Measurements from ENCODE around the gene GSG1L.
A peak's percentile ranks its signal among the peaks of the same experiment; 100 is the strongest.

Gene GSG1L

DNA sequence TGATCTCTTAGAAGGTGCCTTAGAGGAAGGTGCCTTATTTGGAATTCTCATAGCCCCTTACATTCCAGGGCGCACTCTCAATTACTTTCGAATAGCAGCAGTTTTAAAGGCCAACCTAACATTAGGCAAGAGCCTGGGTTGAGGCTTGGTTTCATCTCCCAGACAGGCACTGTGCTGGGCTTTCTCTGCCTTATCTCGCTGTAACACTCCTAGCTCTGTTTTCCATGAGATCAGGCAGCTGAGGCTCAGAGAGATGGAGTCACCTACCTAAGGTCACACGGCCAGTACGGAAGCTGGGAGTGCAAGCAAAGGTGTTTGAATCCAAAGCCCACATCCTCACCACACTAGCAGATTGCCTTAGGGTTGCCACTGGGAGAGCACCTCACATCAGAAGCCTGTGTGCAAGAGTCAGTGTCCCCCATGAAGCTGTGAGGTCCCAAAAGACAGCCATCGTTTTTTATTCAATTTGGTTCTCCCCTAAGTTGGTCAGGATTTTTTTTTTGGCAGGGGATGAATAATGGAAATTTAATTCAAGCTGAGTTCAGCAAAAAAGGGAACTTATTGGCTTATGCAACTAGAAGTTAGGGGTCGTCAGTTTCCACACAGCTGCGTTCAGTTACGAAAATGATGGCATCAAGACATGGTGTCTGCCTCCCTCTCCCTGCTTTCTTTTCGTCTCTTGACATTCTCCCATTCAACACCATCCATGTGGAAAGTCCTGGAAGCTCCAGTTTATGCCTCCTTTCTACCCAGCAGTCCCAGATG lies 307.1 kb downstream of the GSG1L start:
- DNase-seq (ENCODE audit: insufficient read length, low spot score): no peak
- no peak for FAIRE-seq
- no peak for TF ChIP-seq POLR2AphosphoS5 (IDR thresholded peaks at IDR 0.05; ENCODE audit: low read depth, low read length)

DNA sequence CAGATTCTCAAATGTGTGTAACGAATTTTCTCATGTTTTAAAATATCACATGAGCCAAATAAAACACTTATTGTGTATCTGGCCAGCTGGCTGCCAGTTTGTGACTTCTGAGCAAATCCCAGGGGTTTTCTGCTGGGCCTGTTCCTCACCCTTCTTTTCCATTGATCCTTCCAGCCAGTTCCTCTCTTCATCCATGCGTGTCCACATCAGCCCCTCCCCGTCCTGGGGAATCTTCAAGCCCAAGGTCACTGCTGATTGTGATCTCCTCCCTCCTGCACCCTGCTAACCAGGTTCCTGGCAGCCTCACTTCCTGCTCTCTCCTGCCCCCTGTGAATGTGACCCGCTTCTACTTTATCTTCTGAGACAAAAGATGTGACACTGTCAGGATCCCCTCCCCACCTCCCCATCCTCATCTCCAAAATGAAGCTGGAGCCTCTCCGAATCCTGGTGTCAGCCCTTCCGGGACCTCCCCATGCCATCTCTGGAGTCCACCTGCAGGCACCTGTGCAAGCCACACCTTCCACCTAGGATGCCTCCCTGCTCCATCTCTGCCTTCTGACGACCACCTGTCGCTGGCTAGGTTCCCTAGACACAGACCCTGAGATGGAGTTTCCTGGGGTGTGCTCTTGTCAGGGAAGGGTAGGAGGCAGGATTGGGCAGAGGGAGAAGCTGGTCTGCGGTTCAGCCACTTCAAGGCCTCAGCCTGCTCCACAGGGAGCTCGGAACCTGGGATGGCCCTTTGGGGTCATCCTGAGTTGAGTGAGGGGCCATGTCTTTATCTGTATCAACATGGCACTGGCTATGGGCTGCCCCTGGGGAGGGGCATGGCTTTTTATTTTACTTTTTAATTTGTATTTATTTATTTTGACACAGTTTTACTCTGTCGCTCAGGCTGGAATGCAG lies 308.5 kb downstream of the GSG1L start:
- FAIRE-seq (no peak), DNase-seq (ENCODE audit: insufficient read length, low spot score) (no peak)
- TF ChIP-seq POLR2A (IDR thresholded peaks at IDR 0.05; ENCODE audit: low read depth, low read length) (no peak), PAX5 (IDR thresholded peaks at IDR 0.05; ENCODE audit: insufficient read depth, low read length, severe bottlenecking) (no peak), POU2F2 (IDR thresholded peaks at IDR 0.05; ENCODE audit: low read depth, low read length) (no peak), SPI1 (IDR thresholded peaks at IDR 0.05; ENCODE audit: low read depth, low read length) (no peak), POLR2AphosphoS5 (IDR thresholded peaks at IDR 0.05; ENCODE audit: low read depth, low read length) (no peak)

DNA sequence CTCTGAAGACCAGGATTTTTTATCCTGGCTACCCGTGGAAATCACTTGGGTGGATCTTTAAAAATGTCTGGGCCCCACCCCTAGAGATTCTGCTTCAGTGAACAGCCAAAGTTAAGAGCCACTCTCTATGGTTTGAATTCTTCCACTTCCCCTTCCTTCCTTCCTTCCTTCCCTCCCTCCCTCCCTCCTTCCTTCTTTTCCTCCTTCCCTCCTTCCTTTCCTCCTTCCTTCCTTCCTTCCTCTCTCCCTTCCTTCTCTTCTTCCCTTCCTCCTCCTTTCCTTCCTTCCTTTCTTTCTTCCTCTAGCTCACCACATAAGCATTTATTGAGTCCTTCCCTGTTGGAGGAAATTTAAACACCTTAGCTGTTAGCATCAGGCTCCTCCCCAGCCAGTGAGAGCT lies 310.0 kb downstream of the GSG1L start:
- FAIRE-seq: no peak
- DNase-seq (ENCODE audit: insufficient read length, low spot score): no peak
- TF ChIP-seq POU2F2 (IDR thresholded peaks at IDR 0.05; ENCODE audit: low read depth, low read length): no peak
- TF ChIP-seq PAX5 (IDR thresholded peaks at IDR 0.05; ENCODE audit: insufficient read depth, low read length, severe bottlenecking): no peak
- no peak for TF ChIP-seq TAF1 (IDR thresholded peaks at IDR 0.05; ENCODE audit: low read depth, low read length)
- no peak for TF ChIP-seq POLR2AphosphoS5 (IDR thresholded peaks at IDR 0.05; ENCODE audit: low read depth, low read length)
- no peak for TF ChIP-seq POLR2A (IDR thresholded peaks at IDR 0.05; ENCODE audit: low read depth, low read length)
- no peak for TF ChIP-seq SPI1 (IDR thresholded peaks at IDR 0.05; ENCODE audit: low read depth, low read length)

- FAIRE-seq: no peak
- TF ChIP-seq POLR2A (IDR thresholded peaks at IDR 0.05; ENCODE audit: low read depth, low read length) (no peak), TAF1 (IDR thresholded peaks at IDR 0.05; ENCODE audit: low read depth, low read length) (no peak), PAX5 (IDR thresholded peaks at IDR 0.05; ENCODE audit: insufficient read depth, low read length, severe bottlenecking) (no peak), SPI1 (IDR thresholded peaks at IDR 0.05; ENCODE audit: low read depth, low read length) (no peak), POLR2AphosphoS5 (IDR thresholded peaks at IDR 0.05; ENCODE audit: low read depth, low read length) (no peak), POU2F2 (IDR thresholded peaks at IDR 0.05; ENCODE audit: low read depth, low read length) (no peak)
- DNase-seq (ENCODE audit: insufficient read length, low spot score): no peak
Observed at GRCh38 chr16:27752241-27752640, 311.3 kb downstream of the GSG1L start.

GRCh38 chr16:27751676-27752075 lies 311.8 kb downstream of the GSG1L start:
- TF ChIP-seq POLR2A (IDR thresholded peaks at IDR 0.05; ENCODE audit: low read depth, low read length) (no peak), TAF1 (IDR thresholded peaks at IDR 0.05; ENCODE audit: low read depth, low read length) (no peak), PAX5 (IDR thresholded peaks at IDR 0.05; ENCODE audit: insufficient read depth, low read length, severe bottlenecking) (no peak), POU2F2 (IDR thresholded peaks at IDR 0.05; ENCODE audit: low read depth, low read length) (no peak), SPI1 (IDR thresholded peaks at IDR 0.05; ENCODE audit: low read depth, low read length) (no peak), POLR2AphosphoS5 (IDR thresholded peaks at IDR 0.05; ENCODE audit: low read depth, low read length) (no peak)
- no peak for DNase-seq (ENCODE audit: insufficient read length, low spot score)

GRCh38 chr16:27751233-27751632 lies 312.3 kb downstream of the GSG1L start:
- DNase-seq (ENCODE audit: insufficient read length, low spot score) (no peak), FAIRE-seq (no peak)
- TF ChIP-seq TAF1 (IDR thresholded peaks at IDR 0.05; ENCODE audit: low read depth, low read length) (no peak), POU2F2 (IDR thresholded peaks at IDR 0.05; ENCODE audit: low read depth, low read length) (no peak), PAX5 (IDR thresholded peaks at IDR 0.05; ENCODE audit: insufficient read depth, low read length, severe bottlenecking) (no peak), SPI1 (IDR thresholded peaks at IDR 0.05; ENCODE audit: low read depth, low read length) (no peak), POLR2AphosphoS5 (IDR thresholded peaks at IDR 0.05; ENCODE audit: low read depth, low read length) (no peak), POLR2A (IDR thresholded peaks at IDR 0.05; ENCODE audit: low read depth, low read length) (no peak)

More at GRCh38 chr16:27751676-27752075, 311.8 kb downstream of the GSG1L start:
- no peak for FAIRE-seq

- TF ChIP-seq POU2F2 (IDR thresholded peaks at IDR 0.05; ENCODE audit: low read depth, low read length): no peak
- TF ChIP-seq POLR2AphosphoS5 (IDR thresholded peaks at IDR 0.05; ENCODE audit: low read depth, low read length): no peak
- no peak for TF ChIP-seq SPI1 (IDR thresholded peaks at IDR 0.05; ENCODE audit: low read depth, low read length)
- TF ChIP-seq TAF1 (IDR thresholded peaks at IDR 0.05; ENCODE audit: low read depth, low read length): no peak
- TF ChIP-seq PAX5 (IDR thresholded peaks at IDR 0.05; ENCODE audit: insufficient read depth, low read length, severe bottlenecking): no peak
- no peak for TF ChIP-seq POLR2A (IDR thresholded peaks at IDR 0.05; ENCODE audit: low read depth, low read length)
- FAIRE-seq: no peak
Observed at GRCh38 chr16:27749946-27750345, 313.6 kb downstream of the GSG1L start.

DNA sequence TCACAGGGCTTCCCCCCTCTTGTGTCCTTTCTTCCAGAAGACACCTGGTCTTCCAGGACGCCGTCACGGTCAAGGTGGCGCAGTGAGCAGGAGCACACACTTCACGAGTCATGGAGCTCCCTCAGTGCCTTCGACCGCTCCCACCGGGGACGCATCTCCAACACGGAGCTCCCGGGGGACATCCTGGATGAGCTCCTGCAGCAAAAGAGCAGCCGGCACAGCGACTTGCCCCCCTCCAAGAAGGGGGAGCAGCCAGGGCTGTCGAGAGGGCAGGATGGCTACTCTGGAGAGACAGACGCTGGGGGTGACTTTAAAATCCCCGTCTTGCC lies 314.0 kb downstream of the GSG1L start:
- TF ChIP-seq POLR2AphosphoS5 (IDR thresholded peaks at IDR 0.05; ENCODE audit: low read depth, low read length) (no peak), SPI1 (IDR thresholded peaks at IDR 0.05; ENCODE audit: low read depth, low read length) (no peak), PAX5 (IDR thresholded peaks at IDR 0.05; ENCODE audit: insufficient read depth, low read length, severe bottlenecking) (no peak), POLR2A (IDR thresholded peaks at IDR 0.05; ENCODE audit: low read depth, low read length) (no peak), TAF1 (IDR thresholded peaks at IDR 0.05; ENCODE audit: low read depth, low read length) (no peak), POU2F2 (IDR thresholded peaks at IDR 0.05; ENCODE audit: low read depth, low read length) (no peak)
- DNase-seq (ENCODE audit: insufficient read length, low spot score) (no peak), FAIRE-seq (no peak)

More at GRCh38 chr16:27749946-27750345, 313.6 kb downstream of the GSG1L start:
- DNase-seq (ENCODE audit: insufficient read length, low spot score): no peak

DNA sequence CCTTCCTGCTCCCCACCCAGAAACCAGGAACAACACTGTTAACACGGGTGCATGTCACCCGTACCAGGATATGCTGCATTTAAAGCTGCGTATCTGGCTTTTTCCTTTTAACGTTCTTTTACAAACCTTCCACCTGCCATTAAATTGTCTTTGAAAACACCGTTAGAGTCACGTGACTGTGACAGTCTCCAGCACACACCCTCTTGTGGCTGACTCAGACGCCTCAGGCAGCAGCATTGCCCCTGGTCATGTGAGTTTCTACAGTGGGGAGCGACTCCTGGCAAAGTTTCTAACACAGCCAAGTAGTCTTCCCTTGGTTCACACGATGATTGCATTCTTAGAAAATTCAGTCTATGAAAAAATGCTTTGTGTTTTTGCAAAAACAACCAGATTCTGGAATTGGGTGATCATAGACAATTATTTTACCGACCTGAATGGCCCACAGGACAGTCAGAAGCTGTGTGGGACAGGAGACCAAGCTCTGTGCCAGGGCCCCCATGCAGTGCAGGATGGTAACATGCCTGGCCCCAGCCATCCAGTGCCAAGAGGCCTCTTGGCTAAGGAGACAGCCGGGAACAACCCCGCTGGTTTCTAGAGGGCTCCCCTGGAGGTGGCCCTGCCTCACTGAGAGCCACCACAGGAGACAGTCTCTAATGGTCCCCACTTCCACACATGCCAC lies 314.5 kb downstream of the GSG1L start:
- no peak for FAIRE-seq
- TF ChIP-seq PAX5 (IDR thresholded peaks at IDR 0.05; ENCODE audit: insufficient read depth, low read length, severe bottlenecking) (no peak), POLR2A (IDR thresholded peaks at IDR 0.05; ENCODE audit: low read depth, low read length) (no peak), TAF1 (IDR thresholded peaks at IDR 0.05; ENCODE audit: low read depth, low read length) (no peak), SPI1 (IDR thresholded peaks at IDR 0.05; ENCODE audit: low read depth, low read length) (no peak), POLR2AphosphoS5 (IDR thresholded peaks at IDR 0.05; ENCODE audit: low read depth, low read length) (no peak), POU2F2 (IDR thresholded peaks at IDR 0.05; ENCODE audit: low read depth, low read length) (no peak)
- peak; percentile 80 for DNase-seq (ENCODE audit: insufficient read length, low spot score)
